Umbilical cord (tissue), 2 donors: ENCODE measurements around the gene CSF3R. TPM values are rescaled to one million over a fixed set of nuclear protein-coding genes. Genes with fewer than 3 reads are reported as not detected.

Source experiments
- DNase-seq: peaks from one replicate; pipeline ENCODE4 v3.0.0-alpha.2; 2015; ENCODE audit warnings: low spot score
- total RNA-seq: library from RNA; depleted of rRNA; stranded (reverse); fragments of >200 nt; gene quantifications from one replicate; pipeline ENCODE4 v1.2.3, GENCODE V29; 2014; ENCODE audit warnings: low replicate concordance; ENCODE audit not compliant: insufficient read depth

Gene CSF3R
- 10.1 TPM for total RNA-seq

GRCh38 chr1:36482724-36483388, at the start of gene CSF3R:
Gene CSF3R (minus strand): TSS chr1:36482913. CDS start chr1:36479496, 3,417 bp downstream.
- DNase-seq: no peak

GRCh38 chr1:36531833-36532232, 49.1 kb upstream of the CSF3R start:
- DNase-seq: no peak

GRCh38 chr1:36530791-36531190, 48.1 kb upstream of the CSF3R start:
- DNase-seq: no peak

- DNase-seq: no peak
These were observed 47.5 kb upstream of the CSF3R start for GRCh38 chr1:36530261-36530660.

GRCh38 chr1:36529769-36530260, 47.1 kb upstream of the CSF3R start:
- DNase-seq: no peak

GRCh38 chr1:36528361-36529349, 45.9 kb upstream of the CSF3R start:
- no peak for DNase-seq

- DNase-seq: no peak
These were observed 42.5 kb upstream of the CSF3R start for GRCh38 chr1:36525166-36525565.

- DNase-seq: no peak
These were observed 41.8 kb upstream of the CSF3R start for GRCh38 chr1:36524359-36525062.

GRCh38 chr1:36523850-36524249, 41.1 kb upstream of the CSF3R start:
- no peak for DNase-seq

GRCh38 chr1:36523230-36523495, 40.5 kb upstream of the CSF3R start:
- DNase-seq: no peak

- DNase-seq: no peak
These were observed 39.9 kb upstream of the CSF3R start for GRCh38 chr1:36522461-36523229.

GRCh38 chr1:36522021-36522420, 39.3 kb upstream of the CSF3R start:
- DNase-seq: no peak

- no peak for DNase-seq
These were observed 38.2 kb upstream of the CSF3R start for GRCh38 chr1:36520771-36521420.

GRCh38 chr1:36520056-36520455, 37.3 kb upstream of the CSF3R start:
- DNase-seq: no peak

- DNase-seq: peak; percentile 5
These were observed 34.5 kb upstream of the CSF3R start for GRCh38 chr1:36517011-36517771.

- peak; percentile 38 for DNase-seq
These were observed 33.8 kb upstream of the CSF3R start for GRCh38 chr1:36516372-36517010.

- DNase-seq: no peak
These were observed 32.8 kb upstream of the CSF3R start for GRCh38 chr1:36515315-36516138.

- no peak for DNase-seq
These were observed 31.8 kb upstream of the CSF3R start for GRCh38 chr1:36514501-36514900.
